HEK293T (cell line): ENCODE data around the gene NNAT.

ENCODE experiments used
- CTCF ChIA-PET: fragments of 350-600 bp; formaldehyde crosslinking; extraction: SDS; loops from one replicate; lab custom pipeline; 2021; ENCODE audit warnings: antibody characterized with exemption, inconsistent platforms; lab: Yijun Ruan, JAX
- POLR2A ChIA-PET: fragments of 350-600 bp; formaldehyde crosslinking; extraction: SDS; loops from one replicate; lab custom pipeline; 2020; ENCODE audit warnings: antibody characterized with exemption, inconsistent platforms; lab: Yijun Ruan, JAX
- DNase-seq: peaks from one replicate; pipeline ENCODE4 v3.0.0; 2012; ENCODE audit warnings: mixed read lengths; ENCODE audit errors: extremely low spot score
- ARNT ChIP-seq: fragments of 450-650 bp; IDR thresholded peaks from 2 replicates; pipeline ENCODE4 v1.6.1; 2017; ENCODE audit warnings: mild to moderate bottlenecking
- BHLHE40 ChIP-seq: fragments of 450-650 bp; IDR thresholded peaks from 2 replicates; pipeline ENCODE4 v1.6.1; 2016; ENCODE audit warnings: mild to moderate bottlenecking, moderate library complexity, borderline replicate concordance
- CTBP1 ChIP-seq: fragments of 450-650 bp; IDR thresholded peaks from 2 replicates; pipeline ENCODE4 v1.6.1; 2016; ENCODE audit warnings: borderline replicate concordance
- ELF4 ChIP-seq: fragments of 450-650 bp; IDR thresholded peaks from 2 replicates; pipeline ENCODE4 v1.6.1; 2017; ENCODE audit warnings: antibody characterized with exemption
- FOXA1 ChIP-seq: fragments of 450-650 bp; IDR thresholded peaks from 2 replicates; pipeline ENCODE4 v1.6.1; 2016; ENCODE audit warnings: mild to moderate bottlenecking
- FOXK2 ChIP-seq: fragments of 450-650 bp; IDR thresholded peaks from 2 replicates; pipeline ENCODE4 v1.6.1; 2016; ENCODE audit warnings: mild to moderate bottlenecking
- FOXM1 ChIP-seq: fragments of 450-650 bp; IDR thresholded peaks from 2 replicates; pipeline ENCODE4 v1.6.1; 2017; ENCODE audit warnings: mild to moderate bottlenecking, borderline replicate concordance
- HDGF ChIP-seq: fragments of 450-650 bp; IDR thresholded peaks from 2 replicates; pipeline ENCODE4 v1.6.1; 2017; ENCODE audit warnings: antibody characterized with exemption, borderline replicate concordance
- L3MBTL2 ChIP-seq: fragments of 450-650 bp; conservative IDR thresholded peaks from 2 replicates; pipeline ENCODE4 v1.6.1; 2016; ENCODE audit warnings: mild to moderate bottlenecking
- LEF1 ChIP-seq: fragments of 450-650 bp; IDR thresholded peaks from 2 replicates; pipeline ENCODE4 v1.6.1; 2017; ENCODE audit warnings: mild to moderate bottlenecking, borderline replicate concordance
- NFRKB ChIP-seq: fragments of 450-650 bp; IDR thresholded peaks from 2 replicates; pipeline ENCODE4 v1.6.1; 2016; ENCODE audit warnings: mild to moderate bottlenecking, moderate library complexity
- PKNOX1 ChIP-seq: fragments of 450-650 bp; IDR thresholded peaks from 2 replicates; pipeline ENCODE4 v1.6.1; 2016
- SP1 ChIP-seq: fragments of 450-650 bp; IDR thresholded peaks from 2 replicates; pipeline ENCODE4 v1.6.1; 2017
- SUZ12 ChIP-seq: fragments of 450-650 bp; IDR thresholded peaks from 2 replicates; pipeline ENCODE4 v1.6.1; 2016; ENCODE audit warnings: mild to moderate bottlenecking
- TARDBP ChIP-seq: fragments of 450-650 bp; IDR thresholded peaks from 2 replicates; pipeline ENCODE4 v1.6.1; 2016
- ZNF384 ChIP-seq: fragments of 450-650 bp; IDR thresholded peaks from 2 replicates; pipeline ENCODE4 v1.6.1; 2016

Gene NNAT

GRCh38 chr20:37490663-37491350 lies 30.2 kb upstream of the NNAT start:
- no peak for TF ChIP-seq HDGF
- no peak for TF ChIP-seq PKNOX1
- TF ChIP-seq NFRKB, result no peak
- no peak for TF ChIP-seq ARNT
- POLR2A ChIA-PET, result no interaction called here
- DNase-seq, result no peak
- CTCF ChIA-PET, result no interaction called here

GRCh38 chr20:37492096-37492625 lies 28.9 kb upstream of the NNAT start:
- no peak for TF ChIP-seq BHLHE40
- TF ChIP-seq FOXM1, result no peak
- CTCF ChIA-PET, result no interaction called here
- DNase-seq, result no peak
- POLR2A ChIA-PET, result no interaction called here

GRCh38 chr20:37492945-37493344 lies 28.1 kb upstream of the NNAT start:
- POLR2A ChIA-PET, result no interaction called here
- TF ChIP-seq ARNT, result no peak
- TF ChIP-seq FOXA1, result no peak
- no peak for TF ChIP-seq L3MBTL2
- no peak for TF ChIP-seq SP1
- TF ChIP-seq ZNF384, result no peak
- no peak for TF ChIP-seq ELF4
- TF ChIP-seq TARDBP, result no peak
- no peak for TF ChIP-seq FOXM1
- TF ChIP-seq LEF1, result no peak
- no peak for TF ChIP-seq CTBP1
- TF ChIP-seq HDGF, result no peak
- TF ChIP-seq FOXK2, result no peak
- CTCF ChIA-PET, result no interaction called here

GRCh38 chr20:37494301-37494700 lies 26.7 kb upstream of the NNAT start:
- CTCF ChIA-PET, result no interaction called here
- TF ChIP-seq PKNOX1 (no peak), FOXM1 (no peak), NFRKB (no peak), BHLHE40 (no peak), SP1 (no peak), ZNF384 (no peak), CTBP1 (no peak), SUZ12 (no peak), ELF4 (no peak), ARNT (no peak), TARDBP (no peak), FOXA1 (no peak), L3MBTL2 (no peak), FOXK2 (no peak)
- POLR2A ChIA-PET, result interaction anchor here (1.0 kb wide), 1 partner anchor 33 kb away, joined by 3 read pairs; no protein-coding TSS in a partner anchor
- DNase-seq, result no peak

More at GRCh38 chr20:37492945-37493344, 28.1 kb upstream of the NNAT start:
- no peak for DNase-seq

GRCh38 chr20:37494796-37495195 lies 26.3 kb upstream of the NNAT start:
- TF ChIP-seq BHLHE40 (no peak), LEF1 (no peak), SUZ12 (no peak), FOXK2 (no peak), NFRKB (no peak), PKNOX1 (no peak), L3MBTL2 (no peak), CTBP1 (no peak), FOXM1 (no peak), ARNT (no peak), ELF4 (no peak), ZNF384 (no peak)
- ChIA-PET CTCF (interaction anchor here (1.2 kb wide), 1 partner anchor 13 kb away, joined by 3 read pairs; no protein-coding TSS in a partner anchor), POLR2A (interaction anchor here (1.4 kb wide), 1 partner anchor 12 kb away, joined by 4 read pairs; no protein-coding TSS in a partner anchor)
- no peak for DNase-seq

- TF ChIP-seq SP1, result no peak
- no peak for TF ChIP-seq NFRKB
- no peak for TF ChIP-seq ZNF384
- TF ChIP-seq ARNT, result no peak
- ChIA-PET POLR2A (no interaction called here), CTCF (no interaction called here)
- DNase-seq, result no peak
These were observed 22.9 kb upstream of the NNAT start for GRCh38 chr20:37498066-37498665.
